ENCODE measurements around the gene CHDH.

The CHDH gene

DNA sequence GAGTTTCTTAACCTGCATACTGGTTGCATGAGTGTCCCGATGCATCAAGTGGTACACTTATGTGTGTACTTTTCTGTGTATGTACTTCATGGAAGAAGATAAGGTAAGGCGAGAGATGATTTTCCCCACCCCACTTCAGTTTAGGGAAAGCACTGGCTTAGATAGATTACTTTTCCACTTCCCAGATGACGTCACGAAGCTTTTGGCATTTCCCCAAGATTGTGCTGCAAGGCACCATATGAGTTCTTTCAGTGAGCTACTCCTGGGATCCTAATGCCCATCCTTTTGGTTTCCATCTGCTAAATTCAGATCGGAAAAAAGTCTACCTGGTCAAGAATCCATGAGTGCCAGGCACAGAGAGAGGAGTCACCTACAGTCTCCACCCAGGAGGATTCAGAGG, 4.7 kb upstream of the CHDH start:
- no peak for DNase-seq

DNA sequence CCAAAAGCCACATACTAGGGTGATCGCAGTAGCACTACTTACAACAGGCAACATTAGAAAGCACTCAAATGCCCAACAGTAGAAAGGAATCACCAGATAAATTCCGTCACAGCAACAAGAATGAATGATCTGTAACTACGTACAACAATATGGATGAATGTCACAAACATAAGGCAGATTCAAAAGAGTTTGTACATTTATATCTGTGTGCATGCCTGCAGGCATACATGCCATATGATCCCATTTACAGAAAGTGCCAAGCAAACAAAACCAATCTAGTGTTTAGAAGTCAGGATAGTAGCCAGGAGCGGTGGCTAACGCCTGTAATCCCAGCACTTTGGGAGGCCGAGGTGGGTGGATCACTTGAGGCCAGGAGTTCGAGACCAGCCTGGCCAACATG, 3.7 kb upstream of the CHDH start:
- DNase-seq, result no peak

DNA sequence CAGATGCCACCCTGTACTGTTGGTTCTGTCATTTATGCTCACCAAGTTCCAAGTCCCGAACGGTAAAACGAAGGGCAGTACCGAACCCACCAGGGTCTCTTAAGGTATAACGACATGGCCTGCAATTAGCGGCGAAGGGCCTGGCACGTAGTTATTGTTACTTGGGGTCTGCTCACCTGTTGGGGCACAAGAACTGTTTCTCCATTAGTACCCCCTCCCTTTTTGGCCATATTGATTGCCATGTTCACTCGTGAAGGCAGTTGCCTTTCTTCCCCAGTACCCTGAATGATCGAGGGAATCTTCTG, 584 bp upstream of the CHDH start:
- DNase-seq, result no peak

DNA sequence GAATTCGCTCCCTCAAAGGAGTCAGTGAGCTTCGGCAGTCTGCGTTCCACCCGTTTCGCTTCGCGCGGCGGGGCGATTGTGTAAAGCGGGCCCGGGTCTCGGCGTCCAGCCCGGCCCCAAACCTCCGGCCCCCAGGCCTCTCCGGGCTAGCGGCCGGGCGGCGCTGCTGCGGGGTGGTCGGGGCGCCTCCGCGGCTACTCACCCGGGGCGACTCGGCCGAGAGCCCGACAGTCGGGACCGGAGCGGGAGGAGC, 412 bp downstream of the CHDH start:
- no peak for DNase-seq

DNA sequence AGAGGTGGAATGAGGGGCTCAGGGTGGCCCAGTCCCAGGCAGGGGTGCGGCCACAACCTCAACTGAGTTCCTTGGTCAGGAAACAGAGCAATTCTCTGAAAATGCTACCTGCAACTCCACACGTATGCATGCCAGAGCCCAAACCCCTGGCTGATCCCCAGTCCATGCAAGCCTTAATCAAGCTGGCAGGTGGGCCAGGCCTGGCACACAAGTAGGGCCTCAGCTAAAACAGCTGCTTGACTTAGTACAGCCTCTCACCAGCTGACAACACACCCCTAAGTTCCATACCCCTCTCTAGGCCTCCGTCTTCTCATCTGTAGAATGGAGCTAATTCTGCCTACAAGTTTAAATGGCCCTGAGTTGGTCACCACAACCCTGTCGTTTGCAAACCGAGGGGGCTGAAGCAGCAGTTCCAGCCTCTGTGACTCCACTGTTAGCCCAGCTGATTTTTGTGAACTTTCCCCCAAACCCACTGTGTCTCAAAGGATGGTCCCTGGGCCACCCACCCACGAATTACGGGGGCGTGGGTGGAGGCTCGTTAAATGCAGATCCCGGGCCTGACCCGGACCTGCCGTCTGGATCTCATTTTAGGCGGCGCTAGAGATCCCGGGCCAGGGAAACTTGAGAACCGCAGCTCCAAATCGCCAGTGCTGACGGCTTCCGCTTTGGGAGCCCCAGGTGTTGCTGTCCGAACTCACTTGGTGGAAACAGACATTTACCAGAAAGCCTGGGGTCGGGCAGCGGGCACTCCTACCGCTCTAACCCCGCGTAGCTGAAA, 927 bp downstream of the CHDH start:
- peak in 1 of 2 experiments; percentile 10 for DNase-seq

DNA sequence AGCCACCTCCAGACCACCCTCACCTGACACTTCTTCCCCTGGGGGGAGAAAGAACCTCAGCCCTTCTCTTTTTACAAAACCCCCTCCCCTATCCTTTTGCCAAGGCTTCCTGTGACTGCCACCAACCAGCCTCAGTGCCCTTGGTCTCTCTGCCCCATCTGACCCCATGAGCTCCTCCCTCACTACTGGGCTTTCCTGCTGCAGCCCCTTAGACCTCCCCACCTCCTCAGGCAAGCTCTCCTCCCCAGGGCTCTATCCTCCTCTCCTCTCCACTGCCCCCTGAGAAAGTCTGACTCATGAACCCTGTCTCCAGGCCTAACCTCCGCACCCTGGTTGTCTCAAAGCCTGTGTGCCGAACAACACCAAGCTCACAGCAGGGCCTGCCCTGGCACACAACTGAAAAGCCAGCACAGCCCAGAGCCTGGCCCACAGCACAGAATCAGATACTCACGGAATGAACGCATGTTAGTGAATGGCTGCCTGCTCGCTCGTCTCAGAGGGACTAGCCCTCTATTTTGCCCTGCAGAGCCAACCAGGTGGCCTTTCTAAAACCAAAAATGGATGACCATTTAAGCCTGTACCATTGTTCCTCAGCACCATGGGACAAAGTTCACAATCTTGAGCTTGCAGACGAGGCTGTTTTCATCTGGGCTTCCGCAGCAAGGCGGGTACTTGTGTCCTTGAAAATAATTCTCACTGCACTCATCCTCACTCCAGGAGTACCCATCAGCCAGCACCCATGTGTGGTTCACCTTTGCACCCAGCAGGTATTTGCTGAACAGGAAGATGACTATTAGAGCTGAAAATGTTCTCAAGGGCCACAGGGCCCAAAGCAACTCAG, 1.7 kb downstream of the CHDH start:
- DNase-seq, result no peak

DNA sequence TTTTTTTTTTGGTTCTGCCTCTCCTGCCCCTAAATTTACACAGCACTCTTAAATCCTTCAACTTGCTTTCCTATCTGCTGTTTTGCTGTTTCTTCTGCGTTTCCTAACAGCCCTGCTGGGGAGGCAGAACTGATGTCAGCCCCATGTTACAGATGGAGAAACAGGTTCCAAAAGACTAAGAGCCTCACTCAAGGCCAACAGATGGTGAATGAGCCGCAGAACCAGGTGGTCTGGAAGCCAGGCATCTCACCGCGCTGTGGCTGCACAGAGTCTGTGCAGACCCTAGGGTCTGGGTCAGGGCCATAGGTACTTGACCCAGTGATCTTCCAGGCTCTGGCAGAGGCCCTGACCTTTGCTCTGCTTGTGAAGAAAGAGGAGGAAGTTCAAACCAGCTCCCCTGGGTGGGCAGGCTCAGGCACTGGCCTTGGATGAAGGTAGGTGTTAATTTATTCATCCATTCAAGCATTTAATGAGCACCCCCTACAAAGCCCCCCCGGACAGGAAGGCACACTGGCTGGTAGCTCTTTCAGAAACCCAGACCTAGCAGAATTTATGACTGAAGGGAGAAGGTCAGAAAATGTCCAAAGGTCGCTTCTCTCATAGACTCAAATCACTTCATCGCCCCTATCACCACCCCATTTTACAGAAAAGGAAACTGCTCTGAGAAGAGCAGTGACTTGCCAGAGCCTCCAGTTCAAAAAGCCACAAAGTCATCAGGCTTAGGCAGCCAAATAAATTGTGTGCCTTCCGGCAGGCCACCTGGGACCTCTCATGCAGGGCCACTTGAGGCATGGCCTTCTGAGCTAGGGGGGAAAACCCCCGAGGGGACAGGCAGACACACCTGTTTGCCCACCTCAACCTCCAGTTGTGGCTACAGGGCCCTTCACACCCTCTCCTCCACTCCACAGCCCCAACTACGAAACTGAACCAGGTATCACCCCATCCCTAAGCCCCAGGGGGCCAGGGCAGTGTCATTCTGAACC, 2.7 kb downstream of the CHDH start:
- DNase-seq, result peak in 1 of 2 experiments; percentile 14

DNA sequence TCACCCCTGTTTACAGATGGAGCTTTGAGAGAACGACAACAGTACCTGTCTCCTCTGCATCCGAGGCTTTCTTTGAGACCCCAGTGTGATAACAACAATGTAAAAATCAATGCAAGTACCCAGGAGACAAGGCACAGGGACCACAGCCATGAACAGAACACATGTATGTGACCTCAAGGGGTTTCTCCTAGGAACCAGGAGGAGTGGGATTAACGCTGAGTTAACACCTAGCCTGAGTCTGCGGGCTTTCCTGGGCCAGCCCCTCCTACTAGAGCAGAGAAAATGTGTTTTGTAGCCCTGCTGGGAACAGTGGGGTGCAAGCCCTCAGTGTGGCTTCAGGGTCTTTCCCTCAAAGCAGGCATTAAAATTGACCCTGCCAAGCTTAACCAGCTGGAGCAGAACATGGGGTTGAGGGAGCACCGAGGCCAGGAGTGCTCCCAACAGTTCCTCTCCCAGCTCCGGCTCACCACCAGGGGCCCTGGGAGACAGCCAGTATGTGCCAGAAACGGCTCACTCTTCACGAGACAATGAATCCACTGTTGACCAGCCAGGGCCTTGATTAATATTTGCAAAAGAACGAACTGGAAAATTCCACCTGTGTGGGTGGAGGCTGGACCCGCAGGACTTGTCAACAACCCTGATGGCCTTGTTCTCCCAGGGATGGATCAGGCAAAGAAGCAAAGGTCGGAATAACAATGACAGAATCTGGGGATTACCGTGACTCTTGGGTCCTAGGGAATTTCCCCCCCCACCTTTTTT, 3.6 kb downstream of the CHDH start:
- no peak for DNase-seq

DNA sequence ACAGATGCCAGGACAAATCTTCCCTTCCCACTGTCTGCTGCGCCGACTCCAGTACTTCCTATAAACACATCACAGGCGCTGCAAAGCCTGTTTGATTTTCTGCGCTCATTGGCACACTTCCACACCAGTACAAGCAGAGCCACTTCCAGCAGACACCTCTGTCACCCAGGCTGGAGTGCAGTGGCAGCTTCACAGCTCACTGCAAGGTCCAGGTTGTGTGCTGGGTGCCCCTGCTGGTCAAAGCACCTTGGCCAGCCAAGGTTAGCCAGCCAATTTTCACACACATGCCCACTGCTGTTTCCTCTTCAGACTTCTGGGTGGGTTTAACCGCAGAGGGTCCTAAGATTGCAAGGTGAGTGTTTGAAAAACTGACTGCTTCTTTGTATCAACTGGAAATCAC, 4.9 kb downstream of the CHDH start:
- no peak for DNase-seq

DNA sequence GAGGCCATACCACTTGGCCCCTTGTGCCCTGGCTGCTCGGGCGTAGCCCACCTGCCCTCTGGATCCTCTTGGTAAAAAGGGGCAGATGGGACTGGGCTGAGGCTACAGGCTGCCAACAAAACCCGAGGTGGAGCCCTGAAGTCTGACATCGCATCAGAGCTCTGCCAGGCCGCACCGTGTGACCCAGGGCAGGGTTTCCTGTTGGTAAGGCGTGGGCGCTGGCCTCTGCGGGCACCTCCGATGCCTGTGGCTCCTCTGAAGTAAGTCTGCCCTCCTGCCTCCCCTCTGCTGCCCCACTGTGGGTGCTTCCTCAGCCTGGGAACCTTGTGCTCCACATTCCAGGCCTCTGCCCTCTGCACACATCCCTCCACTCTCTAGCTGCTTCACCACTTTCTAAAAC, 8.9 kb downstream of the CHDH start:
- no peak for DNase-seq

DNA sequence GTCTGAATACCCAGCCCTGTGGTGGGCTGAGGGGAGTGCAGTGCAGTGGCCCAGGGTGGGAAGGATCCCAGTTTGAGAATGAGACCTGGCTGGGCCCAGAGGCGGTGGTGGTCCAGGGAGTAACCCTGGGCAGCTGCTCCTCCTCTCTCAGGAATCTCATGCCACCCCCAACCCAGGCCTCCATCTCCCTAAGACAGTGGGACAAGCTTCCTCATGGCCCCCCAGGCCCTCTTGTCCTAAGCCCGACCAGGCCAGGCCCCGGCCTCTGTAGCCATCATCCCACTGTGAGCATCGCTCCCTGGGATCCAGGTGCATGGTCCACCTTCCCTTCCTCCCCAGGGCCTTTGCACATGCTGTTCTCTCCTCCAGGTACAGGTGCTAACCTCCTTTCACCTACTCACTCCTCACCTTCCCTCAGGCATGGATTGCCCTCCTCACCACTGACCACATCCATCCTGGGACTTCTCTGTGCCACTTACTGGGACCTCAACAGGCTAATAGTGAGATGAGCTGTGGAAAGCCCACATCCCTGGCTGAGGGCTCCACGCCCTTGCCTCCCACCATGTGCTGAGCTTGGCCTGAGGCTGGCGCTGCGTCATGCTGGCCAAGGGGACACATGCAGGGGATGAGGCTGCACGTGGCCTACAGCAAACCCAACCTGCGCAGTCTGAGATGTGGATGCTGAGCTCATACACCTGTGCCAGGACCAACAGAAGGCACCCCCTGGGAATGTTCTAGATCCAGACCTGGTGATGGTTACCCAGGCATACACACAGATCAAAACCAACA, 9.9 kb downstream of the CHDH start:
- DNase-seq, result no peak

DNA sequence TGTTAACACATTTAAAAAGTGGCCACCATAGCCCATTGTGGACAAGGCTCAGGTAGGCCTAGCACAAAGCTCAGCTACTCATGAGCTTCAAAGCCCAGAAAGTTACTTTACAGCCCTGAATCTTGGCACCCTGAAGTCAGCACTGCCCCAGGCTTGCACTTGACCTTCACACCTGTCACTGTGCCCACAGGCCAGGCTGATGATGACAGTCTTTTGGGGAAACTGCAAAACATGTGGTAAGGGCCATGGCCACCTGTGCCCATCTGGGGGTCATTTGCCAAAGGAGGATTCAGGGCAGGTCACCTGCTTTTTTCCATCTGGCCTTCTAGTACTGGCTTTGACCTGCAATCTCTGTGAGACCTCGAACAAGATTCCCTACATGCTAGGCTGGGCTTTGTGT, 11.0 kb downstream of the CHDH start:
- DNase-seq, result no peak

DNA sequence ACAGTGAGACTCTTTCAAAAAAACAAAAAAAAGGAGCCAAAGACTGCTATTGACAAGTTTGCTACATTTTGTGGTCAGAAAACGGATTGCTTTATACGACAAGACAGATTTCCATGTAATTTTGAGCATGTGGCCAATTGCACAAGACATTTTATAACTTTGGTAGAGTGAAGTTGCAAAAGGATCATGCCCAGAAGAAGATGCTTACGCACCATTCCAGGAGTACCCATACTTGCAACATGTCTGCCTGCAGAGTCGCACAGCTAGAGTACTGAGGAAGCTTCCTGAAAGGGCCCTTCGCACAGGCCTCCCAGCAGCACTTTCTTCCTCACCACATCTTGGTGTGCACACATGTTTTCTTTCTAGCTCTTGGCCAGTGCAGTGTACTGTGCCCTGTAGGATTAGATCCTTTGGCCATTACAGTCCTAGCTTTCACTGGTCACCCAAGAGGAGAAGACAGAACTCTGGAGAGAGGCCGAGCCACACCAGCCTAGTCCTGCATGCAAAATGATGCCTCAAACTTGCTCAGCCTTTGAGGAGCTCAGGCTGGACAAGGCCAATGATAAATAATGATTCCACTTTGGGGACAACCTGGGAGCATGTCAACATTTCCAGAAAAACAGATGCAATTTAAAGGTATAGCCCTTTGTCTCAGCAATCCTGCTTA, 11.7 kb downstream of the CHDH start:
- no peak for DNase-seq

DNA sequence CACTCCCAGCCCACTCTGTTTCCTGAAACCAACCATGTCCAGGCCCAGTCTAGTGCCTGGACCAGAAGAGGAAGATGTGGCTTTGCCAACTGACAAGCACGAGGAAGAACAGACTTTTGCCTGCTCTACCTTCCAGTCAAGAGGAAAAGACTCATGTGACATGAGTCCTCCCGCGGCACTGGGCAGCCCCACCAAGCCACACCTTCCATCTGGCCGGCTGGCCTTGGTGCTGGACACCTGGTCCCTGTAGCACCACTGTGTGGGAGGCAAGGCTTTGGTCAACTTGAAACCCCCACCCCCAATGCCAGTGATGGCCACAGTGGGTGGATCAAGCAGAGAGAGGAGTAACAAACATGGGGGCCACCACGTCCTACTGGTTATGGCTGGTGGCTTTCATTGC, 12.5 kb downstream of the CHDH start:
- no peak for DNase-seq

DNA sequence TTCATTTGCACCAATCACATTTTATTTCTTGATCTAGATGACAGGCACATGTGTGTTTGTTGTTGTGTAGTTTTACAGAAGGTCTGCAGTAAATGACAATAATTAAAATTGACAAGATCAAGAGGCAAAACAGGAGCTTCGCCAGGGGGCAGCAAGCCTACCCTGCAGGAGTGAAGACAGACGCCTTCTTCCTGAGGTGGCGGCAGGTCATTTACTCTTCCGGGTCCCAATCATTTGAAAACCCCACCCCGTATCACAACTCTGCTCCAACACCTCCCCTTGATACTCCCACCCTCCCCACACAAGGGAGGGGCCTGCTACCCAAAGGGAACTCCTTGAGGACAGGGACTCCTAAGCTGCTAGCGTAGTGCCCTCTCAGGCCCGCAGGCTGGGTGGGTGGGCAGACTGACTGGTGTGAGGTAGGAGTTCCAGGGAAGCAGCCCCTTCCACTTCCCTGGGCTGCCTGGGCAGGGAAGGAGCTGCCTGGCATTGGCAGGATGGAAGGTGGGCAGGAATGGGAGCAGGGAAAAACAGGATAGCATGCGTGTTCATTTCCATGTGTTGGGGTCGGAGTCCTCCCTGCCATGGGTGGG, 13.1 kb downstream of the CHDH start:
- DNase-seq, result no peak

DNA sequence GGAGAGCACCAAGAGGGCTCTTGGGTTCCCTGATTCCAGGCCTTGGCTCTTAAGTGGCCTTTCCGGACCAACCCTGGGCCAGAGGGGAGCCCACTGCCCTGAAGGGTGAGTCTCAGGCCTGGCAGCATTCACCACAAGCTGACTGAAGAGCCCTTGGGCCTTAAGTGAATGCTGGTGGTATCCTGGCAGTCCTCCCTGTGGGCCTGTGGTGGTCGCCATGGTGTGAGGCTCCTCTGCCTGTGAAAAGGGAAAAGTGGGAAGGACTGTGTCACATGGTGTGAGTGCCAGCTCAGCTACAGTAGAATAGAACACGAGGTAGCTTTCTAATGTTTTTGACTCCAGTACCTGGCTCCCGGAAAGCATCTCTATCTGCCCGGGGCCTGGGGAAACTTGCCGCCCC, 15.3 kb downstream of the CHDH start:
- DNase-seq, result no peak

DNA sequence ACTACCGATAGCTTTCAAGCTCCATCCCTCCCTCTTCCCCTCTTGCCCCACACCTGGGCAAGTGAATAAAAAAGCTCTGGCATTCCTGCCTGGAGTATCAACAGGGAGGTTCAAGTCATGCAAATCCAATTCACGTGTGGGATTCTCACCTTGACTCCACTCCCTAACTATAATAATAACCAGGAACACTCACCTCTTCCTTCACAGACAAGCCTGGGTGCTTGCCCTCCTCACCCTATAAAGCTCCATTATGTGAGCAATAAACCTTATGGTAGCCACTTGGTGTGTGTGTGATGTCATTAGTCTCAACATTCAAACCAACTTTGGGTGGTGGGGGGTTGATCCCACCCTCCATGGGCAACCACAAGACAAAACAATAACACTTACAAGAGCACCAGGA, 16.6 kb downstream of the CHDH start:
- DNase-seq, result no peak

DNA sequence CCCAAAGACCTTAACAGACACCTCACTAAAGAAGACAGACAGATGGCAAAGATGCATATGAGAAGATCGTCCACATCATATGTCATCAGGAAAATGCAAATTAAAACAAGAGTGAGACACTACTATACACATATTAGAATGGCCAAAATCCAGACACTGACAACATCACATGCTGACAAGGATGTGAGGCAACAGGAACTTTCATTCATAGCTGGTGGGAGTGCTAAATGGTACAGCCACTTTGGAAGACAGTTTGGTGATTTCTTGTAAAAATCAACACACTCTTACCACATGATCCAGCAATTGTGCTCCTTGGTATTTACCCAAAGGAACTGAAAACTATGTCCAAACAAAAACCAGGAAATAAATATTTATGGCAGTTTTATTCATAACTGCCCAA, 17.6 kb downstream of the CHDH start:
- DNase-seq, result no peak

DNA sequence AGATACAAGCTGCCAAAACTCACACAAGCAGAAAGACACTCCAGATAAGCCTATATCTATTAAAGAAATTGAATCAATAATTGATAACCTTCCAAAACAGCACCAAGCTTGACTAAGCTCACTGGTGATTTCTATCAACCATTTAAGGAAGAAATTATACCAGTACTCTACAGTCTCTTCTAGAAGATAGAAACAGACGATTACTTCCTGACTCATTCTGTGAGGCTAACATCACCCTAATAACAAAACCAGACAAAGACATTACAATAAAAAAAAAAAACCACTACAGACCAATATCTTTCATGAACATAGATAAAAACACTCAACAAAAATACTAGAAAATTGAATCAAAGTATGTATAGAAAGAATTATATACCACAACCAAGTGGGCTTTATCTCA, 20.2 kb downstream of the CHDH start:
- no peak for DNase-seq

DNA sequence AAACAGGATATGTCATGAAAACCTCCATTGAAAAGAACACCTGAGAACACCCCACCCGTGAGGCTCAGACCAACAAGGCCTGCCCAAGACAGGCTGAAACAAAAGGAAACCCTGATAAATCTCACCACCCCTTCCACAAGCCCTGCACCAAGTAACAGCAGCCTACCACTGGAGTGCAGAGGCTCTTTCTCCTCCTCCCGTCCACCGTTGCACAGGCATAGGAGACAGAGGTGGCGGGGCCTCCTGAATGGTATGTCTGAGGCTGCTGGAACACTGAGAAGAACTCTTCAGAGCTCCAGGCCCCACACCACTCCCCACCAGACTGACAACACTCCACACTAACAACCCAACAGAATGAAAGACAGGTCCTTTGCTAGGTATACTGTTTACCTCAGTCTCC, 21.4 kb downstream of the CHDH start:
- DNase-seq, result no peak

All from NCI-H446 (cell line).